HG03520 (cell line): ENCODE data around the gene SNX7.

Experiments
- ATAC-seq: cut with Tn5 transposase; IDR thresholded peaks from one replicate; pipeline ENCODE4 v1.9.1; 2021; ENCODE audit warnings: mild to moderate bottlenecking, moderate library complexity; ENCODE audit not compliant: unreplicated experiment

The SNX7 gene

DNA sequence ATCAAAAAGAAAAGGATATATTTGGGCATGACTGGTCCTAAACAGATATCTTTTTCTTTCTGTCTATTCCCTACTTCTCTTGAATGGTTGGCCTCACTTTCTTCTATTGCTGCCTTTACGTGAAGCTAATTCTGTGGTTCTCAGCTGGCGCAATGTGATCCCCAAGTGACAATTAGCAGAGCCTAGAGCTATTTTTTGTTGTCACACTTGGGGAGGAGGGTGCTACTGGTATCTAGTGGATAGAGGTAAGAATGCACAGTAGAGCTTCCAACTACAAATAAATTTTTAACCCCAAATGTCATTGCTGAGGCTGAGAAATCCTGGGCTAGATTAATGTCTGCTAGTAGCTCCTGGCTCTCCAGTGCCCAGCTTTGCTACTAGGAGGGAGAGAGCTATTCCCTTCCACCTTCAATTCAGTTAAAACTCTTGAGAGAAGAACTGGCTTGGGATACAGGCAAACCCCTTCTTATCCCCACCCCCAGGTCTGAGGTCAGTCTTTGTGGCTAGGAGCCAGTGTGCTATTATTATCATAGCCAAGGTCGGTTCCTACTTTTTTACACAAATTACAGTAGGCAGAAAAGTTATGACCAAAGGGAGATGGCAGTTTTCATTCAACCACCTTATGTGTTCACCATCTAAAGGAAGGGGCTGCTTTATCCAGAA lies 102.1 kb downstream of the SNX7 start:
- ATAC-seq = no peak

DNA sequence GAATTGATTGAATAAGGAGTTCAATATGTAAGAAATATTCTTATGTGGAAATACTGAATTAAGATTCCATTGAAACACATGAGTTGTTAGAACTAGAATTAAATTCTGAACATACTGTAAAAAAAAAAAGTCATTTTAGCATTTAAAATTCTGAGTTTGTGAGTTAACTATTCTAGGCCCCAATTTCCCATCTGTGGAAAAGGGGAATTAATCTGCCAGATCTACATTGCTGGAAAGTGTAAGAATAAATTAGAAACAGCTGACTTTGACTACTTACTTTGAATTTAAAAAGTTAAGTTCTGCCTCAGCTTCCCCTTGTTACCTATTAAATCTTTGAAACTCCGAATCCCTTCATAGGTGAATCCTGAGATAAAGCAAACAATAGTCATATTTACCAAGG lies 103.0 kb downstream of the SNX7 start:
- no peak for ATAC-seq

DNA sequence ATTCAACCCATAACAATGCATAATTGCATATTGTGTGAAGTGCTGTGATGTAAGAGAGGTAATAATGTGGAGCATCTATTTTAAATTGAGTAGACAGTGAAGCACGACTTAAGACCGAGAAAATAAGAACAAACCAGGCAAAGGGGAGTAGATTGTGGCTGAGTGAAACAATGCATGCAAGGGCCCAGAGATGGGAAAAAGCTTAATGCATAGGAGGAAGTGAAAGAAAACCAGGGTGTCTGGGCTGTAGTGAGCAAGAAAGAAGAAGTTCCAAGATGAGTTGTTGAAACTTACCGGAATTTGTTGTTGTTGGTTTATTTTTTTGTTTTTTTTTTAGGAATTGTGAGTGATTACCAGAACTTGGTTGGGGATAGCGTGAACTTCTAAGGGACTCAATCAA lies 104.7 kb downstream of the SNX7 start:
- ATAC-seq = peak; percentile 82

DNA sequence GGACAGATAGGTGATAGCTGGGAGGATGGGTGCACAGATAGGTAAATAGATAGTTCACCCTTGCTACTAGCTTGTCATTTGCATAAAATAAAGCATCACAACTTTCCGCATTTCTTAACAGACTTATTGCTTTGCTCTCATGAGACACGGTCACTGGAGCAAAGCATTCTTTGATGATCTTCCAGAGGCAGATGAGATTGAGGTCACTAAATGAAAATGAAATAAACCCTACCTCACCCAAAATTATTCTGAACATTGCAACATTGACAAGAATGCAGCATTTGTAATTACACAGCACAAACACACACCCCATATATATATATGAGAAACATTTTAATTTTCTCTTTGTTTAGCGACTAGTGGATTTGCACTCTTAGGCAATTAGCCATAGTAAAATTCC lies 107.6 kb downstream of the SNX7 start:
- no peak for ATAC-seq

DNA sequence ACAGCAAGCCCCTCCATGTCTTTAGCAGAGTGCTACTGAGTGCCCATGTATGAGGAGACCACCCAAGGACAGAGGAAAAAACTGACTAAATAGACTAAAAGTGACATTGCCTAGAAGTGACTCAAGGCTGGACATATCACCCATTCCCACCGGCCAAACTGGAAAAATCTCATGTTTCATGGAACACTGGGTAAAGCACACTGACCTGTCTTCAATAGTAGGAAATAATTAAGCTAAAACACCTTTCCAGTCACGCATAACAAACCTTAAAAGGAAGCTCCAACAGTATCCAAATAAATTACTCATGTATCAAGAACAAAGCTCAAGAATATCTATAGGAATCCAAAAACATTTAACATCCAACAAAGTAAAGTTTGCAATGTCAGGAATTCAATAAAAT lies 120.4 kb downstream of the SNX7 start:
- no peak for ATAC-seq

DNA sequence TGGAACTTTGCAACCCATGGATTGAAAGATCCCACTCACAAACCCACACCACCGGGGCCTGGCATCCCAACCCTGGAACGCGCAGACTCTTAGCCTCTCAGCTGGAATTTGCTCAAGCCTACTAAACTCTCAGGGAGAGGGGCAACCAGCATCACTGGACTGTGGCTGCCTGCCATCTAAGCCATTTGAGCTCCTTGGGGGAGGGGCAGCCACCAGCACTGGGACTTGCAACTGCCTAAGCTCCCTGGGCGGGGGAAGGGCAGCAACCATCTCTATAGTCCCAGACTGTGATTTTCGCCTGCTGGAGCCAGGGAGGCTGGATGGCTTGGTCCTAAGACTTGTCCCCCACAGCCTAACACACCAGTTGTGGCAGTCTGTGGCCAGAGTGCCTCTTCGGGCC lies 122.3 kb downstream of the SNX7 start:
- ATAC-seq = no peak

DNA sequence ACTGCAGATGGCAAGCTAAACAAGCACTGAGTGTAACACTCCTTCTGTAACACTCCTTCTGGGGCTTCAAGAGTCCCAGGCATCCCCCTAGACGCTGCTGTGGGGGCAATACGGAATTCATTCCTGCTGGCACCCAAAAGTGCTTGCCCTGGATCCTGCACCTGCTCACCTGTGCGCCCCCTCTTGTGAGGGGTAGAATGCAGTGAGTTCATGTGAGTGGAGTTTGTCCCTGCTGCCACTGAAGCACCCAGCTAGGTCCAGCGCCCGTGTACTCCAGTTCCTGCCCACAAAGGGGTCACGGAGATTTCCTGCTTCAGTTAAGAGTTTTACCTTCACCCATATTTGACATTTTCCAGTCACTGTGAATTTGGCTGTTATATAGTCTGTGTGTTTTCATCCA lies 130.0 kb downstream of the SNX7 start:
- no peak for ATAC-seq

DNA sequence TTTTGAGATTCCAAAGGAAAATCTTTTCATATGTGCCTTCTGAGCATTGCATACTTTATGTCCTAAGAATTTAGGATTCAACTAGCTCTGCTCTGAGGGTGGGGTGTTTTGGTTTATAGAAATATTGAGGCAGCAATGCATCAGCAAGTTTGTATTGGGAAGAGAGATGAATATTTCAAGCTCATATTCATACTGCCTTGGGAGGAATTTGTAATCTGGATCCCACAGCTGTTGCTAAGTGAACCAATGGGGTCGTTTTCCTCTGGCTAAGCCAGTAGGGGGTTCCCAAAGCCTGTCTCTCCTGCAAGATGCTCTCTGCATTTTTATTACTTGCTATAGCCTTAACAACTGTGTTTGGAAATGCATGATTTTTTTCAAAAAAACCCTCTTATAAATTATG lies 130.6 kb downstream of the SNX7 start:
- no peak for ATAC-seq

DNA sequence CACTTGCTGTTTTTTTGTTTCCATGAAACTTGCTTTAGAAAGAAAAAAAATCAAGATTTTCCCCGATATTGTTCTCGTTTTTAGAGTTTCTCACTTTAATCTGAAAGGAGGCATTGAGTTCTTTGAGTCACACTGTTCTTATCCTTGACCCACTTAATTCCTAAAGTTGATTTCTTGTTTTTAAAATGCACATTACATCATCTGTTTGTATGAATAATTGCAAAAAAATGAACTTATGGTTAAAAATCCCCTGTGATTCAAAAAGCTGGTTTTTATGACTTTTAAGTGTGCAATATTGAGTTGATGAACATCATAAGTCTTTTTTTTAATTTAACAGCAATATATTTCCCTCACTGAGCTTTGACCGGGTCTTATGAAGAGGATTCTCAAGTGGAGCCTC lies 131.6 kb downstream of the SNX7 start:
- no peak for ATAC-seq

DNA sequence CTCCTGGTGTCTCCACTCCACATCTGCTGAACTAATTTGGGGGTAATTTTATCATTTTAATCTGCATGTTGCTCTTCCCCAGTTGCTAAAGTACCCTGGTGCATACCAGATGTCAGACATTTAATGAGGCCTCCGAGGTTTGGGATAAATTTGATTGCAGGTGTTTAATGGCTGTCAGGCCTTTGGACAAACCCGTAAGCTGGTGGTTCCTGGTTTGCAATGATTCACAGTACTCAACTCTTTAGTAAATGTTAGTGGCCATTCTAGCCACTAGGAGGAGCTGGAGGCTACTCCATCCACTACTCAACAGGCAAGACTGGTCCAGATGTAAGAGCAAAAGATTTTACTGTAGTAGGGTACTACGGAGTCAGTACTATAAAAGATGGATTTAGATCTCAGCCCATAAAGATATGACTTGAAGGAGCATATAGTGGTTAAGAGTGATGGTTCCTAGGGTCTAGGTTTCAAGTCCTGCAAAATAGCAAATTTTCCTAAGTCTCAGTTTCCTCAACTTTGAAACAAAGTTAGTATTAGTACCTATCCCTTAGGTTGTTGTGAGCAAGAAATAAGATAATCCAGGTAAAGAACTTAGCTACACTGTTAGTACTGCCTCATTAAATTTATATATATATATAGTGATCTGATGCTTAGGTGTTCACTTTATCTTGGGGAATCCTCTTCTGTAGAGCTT lies 132.8 kb downstream of the SNX7 start:
- peak; percentile 99 for ATAC-seq

DNA sequence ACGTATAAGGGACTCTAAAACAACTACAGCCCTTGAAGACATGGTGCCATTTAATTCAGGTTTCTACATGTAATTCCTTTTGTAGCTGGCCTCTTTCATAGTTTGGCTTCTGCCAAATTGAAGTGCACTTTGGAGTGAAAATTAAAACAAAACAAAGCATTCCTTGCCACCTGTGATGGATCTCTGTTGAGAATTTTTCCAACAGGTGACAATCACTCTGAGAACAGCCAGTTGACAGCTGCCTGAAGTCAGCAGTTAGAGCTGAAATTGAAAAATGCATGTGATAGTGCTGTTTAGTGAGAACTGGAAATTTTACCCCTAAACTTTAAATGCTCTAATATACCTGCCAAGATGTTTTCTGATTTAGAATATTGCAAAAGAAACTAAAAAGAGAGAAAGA lies 134.5 kb downstream of the SNX7 start:
- ATAC-seq = no peak

DNA sequence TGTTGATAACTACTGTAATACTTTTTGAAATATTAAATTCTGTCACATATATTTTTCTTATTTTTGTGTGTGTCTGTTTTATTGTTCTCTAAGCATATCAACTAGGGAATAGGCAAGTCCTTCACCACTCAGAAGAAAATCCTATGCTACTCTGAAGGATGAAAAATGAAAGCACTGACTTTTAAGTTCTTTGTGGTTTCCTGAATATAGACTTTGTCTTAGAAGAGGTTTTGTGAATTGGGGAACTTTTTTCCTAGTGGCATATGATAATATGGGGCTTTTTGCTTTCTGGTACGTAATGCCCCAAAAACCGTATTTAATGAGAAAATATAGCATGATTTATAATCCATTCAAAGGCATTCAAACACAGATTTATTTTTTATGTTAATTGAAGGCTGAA lies 136.0 kb downstream of the SNX7 start:
- ATAC-seq = no peak
